Stimulated activated CD4-positive, alpha-beta T cell treated with anti-CD3 and anti-CD28 coated beads, Interleukin-1b, Interleukin-23, amount 100 ng/mL, for 4 hours (primary cell): ENCODE data around the gene SYCE1L.
"Not testable (repeated sequence)": the region's sequence is repeated elsewhere in the genome, so short reads cannot be mapped to it uniquely, and the experiment has no call there.

Experiments used
- DNase-seq, 2 donors: peaks; one replicate each; pipeline ENCODE4 v3.0.0-alpha.2; 2020; ENCODE audit warnings: low read depth in 2 of 2

Gene SYCE1L

DNA sequence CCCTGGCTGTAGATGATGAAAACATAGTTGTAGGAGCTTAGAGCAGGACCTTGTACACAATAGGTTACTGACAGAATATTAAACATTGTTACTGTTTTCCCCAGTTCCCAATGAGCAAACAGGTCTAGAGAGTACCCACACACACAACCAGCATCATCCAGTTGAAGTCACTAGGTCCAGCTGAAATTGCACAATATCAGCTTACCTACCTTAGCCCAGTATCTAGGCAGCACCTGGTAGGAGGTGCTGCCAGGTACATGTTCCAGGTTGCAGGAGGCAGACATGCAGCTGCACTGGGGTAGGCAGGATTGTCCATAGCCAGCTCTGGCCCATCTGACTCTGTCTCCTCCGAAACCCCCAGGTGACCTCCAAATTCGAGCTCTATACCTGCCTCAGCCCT is 1.5 kb upstream of the SYCE1L start:
- DNase-seq, result no peak

DNA sequence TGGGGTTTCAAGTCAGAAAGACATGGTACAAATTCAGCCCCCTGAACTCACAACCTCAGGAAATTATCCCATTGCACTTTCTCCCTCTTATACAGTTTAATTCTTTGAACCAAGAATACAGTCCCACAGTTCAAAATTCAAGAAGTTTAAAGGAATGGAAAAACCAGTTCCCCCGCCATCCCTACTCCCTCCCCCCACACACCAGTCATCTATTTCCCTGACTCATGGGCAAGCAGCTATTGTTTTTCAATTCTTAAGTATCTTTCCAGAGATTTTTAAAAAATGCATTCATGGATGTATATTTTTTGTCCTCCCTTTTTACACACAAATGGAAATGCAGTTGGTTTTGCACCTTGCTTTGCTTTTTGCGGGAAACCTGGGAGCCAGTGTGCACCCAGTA is 7.3 kb downstream of the SYCE1L start:
- no peak for DNase-seq

DNA sequence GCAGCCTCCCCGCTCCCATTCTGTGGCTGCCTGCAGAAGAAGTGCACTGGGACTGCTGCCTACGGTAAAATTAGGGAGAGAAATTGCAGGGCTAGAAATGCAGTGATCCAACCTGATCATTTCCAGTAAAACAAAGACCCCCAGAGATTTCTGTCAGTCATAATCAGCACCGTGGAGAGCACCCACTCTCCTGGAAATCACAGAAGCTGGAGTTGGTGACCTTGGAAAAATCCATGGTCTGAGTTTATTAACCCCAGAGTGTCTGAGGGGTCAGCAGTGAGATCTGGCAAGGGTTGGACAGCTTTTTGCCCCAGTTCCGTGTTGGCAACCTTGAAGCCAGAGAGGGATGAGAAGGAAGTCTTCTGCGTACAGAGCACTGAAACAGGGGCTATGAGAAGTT is 7.8 kb downstream of the SYCE1L start:
- DNase-seq, result no peak

DNA sequence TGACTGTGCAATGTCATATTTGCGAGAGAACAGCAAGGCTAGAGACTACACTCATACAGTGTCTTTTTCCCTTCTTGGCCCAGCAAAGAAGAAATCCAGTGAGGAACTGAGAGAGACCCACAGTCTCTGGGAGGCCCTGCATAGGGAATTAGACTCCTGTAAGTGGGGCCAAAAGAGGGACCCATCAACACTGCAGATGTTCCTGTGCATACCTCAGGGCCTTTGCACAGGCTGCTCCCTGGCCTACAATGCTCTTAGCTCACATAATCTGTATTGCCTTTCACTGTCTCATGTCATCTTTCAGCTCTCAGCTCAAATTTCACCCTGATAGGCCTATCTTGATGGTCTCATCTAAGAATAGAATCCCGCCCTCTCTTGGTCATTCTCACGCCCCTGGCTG is 9.2 kb downstream of the SYCE1L start:
- DNase-seq, result no peak

DNA sequence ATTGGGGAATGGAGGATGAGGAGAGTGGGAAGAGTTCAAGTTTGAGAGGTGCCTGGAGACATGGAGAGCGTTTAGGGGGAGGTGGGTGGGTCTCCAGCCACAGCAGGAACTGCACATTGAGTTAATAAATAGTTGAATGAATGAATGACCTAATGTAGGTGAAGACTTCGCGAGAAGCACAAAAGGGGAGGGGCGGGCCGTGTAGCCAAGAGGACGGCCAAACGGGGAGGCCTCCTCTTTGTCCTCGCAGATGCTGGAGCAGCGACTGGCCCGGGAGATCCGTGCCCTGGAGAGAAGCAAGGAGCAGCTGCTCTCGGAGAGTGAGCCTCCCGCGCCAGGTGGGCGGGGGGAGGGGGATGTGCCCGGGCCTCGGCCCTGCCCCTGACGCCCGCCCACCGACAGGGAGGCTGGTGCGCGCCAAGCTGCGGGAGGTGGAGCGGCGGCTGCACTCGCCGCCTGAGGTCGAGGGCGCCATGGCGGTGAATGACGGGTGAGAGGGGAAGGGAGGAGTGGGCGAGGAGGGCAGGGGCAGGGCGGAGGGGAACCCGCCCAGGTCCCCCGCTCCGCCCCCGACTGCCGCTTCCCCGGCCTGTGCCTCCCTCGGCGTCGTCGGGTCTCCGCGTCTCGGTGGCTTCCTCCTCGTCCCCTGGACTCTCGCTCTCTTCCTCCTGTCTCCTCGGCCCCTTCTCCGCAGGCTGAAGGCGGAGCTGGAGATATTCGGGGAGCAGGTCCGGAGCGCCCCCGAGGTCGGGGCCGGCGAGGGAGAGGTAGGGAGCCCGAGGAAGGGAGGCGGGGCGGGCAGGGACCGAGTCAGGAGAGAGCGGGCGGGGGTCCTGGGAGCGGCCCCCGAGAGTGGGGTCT is 12.9 kb downstream of the SYCE1L start:
- peak; percentile 62 to 66 for DNase-seq

DNA sequence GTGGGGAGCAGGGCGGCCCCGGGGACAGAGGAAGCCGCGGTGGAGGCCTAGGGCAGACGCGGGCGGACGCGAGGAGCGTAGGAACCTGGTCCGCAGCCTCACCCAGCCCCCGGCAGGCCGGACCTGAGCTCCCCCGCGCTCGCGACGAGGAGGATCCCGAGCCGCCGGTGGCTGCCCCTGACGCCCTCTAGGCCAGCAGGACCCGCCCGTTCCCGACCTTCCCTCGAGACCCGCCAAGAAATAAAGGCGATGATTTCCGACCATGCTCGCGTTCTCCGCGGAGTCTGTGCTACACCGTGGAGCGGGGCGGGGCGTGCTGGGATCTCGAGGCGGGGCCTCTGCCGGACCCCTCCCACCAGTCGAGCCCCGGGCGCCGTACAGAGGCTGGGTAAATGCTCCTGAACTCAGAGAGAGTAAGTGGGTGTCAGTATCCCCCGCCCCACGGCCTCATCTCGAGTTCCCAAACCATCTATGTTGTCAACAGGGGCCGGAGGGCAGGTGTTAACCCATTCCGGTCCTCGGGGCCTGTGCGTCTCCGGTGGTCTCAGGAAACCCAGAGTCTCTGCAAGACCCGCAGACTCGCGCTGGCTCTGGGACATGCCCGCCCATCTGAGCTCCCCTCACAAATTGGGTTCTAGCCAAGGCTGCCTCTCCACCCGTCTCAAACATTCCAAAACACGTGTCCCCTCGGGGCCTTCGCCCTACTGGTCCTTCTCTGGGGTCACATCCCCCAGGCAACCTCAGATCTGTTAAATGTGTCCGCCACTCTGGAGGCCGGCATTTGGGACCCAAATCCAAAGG is 13.7 kb downstream of the SYCE1L start:
- DNase-seq, result peak; percentile 70 to 73

DNA sequence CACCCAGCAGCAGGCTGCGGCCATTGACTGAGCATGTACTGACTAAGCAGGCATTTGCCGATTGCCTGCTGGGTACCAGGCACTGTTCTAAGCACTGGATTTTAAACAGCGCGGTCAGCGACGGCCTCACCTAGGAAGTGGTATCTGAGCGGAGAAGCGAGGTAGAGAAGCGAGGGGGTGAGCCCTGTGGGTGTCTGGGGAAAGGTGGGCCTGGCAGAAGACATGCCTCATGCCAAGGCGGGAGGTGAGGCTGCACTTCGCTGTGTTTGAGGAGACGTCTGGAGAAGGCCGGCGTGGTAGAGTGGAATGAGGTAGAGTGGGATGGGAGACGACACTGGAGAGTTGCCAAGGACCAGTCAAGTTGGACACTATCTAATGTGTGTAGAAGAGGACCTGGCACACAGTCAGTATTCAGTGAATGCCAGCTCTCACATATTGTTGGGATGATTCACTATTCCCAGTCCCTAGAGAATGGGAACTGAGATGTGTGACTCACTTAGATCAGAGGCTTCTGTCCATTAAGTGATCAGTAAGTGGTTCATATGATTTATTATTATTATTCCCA is 14.4 kb downstream of the SYCE1L start:
- DNase-seq, result no peak

DNA sequence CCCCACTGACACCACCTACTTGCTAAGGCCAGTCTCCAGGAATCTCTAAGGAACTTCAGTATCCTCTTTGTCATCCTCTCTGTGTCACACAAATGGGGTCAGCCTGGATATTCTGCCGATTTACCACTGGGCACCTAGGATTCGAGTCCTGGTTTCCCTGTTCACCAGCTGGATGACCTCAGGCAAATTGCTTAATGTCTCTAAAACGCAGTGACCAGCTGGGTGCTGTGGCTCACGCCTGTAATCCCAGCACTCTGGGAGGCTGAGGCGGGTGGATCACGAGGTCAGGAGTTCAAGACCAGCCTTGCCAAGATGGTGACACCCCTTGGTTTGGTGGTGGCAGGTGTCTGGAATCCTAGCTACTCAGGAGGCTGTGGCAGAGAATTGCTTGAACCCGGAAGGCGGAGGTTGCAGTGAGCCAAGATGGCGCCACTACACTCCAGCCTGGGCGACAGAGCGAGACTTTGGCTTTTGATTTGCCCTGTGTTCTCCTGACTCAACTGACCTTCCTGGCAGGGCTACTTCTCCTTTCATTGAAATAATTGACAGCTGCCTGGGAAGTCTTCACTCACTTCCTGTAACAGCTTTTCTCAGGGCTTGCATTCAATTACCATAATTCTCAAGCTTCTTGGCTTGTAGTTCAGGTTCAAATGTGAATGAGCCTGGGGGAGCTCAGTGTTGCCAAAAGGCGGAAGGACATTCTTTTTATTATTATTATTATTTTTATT is 15.4 kb downstream of the SYCE1L start:
- no peak for DNase-seq

DNA sequence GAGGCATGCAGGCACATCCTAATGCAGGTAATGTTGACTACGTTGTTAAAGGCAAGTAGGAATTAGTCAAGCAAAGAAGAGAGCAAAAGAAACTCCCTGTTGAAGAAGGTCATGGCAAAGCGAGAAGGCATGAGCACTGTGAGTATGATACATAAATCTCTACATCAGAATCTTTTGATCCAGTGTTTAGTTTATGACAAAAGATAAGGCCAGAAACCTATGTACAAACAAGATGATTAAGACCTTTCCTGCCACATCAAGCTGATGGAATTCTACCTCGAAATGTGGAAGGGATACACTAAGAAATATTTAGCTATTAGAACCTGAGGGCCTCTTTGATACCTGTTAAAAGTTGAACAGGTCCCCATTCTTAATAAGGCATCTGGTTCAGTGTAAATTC is 20.2 kb downstream of the SYCE1L start:
- no peak for DNase-seq

DNA sequence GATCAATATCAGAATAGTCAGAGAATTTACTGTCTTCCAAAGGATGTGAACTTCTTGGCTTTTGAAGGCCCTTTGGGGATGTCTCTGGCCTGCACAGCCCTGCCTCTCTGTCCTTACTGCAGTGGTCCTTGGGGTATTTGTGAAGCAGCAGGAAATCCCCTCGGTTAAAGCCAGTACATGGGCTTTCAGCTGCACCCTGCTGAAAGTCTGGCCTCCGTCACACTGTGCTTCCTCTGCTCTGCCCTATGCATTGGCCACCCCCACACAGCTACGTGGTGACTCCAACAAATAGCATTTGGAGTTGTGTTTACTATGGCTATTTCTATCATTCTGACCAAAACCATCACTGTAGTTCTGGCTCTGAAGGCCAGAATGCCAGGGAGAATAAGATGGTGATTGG is 21.2 kb downstream of the SYCE1L start:
- DNase-seq, result no peak

DNA sequence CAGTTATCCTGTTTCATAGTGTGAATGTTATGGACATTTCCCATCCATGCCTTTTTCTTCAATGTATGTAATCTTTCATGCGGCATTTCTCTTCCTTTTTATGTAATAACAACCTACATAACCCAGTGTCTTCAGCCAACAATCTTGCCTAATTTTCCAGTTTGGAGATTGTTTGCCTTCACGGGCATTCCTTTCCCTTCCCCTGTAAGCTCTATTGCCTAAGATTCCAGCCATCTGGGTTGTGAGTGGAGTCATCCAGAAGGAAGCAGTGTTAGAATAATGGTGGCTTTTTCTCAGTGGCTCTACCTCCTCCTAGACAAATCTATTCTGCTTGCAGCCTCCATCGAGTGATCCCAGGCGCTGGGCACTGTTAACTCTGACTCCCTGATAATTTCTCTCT is 22.3 kb downstream of the SYCE1L start:
- DNase-seq, result no peak

DNA sequence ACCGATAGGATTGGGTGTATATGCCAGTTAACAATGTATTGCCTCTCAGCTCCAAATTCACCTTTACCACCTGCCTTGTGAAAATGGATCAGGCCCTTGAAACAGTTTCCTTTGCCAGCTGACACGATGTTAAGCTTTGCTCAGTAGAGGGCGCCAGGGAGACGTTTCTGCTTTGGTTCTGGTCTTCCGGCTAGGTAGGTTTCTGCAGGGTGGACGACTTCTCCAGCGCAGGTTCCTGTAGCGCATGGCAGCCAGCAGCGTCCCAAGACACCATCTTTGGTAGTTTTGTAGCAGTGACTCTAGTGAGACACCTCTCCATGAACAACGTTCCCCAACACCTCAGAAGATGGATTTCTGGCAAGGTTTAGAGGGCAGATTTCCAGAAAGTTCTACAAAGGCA is 24.0 kb downstream of the SYCE1L start:
- DNase-seq, result no peak

DNA sequence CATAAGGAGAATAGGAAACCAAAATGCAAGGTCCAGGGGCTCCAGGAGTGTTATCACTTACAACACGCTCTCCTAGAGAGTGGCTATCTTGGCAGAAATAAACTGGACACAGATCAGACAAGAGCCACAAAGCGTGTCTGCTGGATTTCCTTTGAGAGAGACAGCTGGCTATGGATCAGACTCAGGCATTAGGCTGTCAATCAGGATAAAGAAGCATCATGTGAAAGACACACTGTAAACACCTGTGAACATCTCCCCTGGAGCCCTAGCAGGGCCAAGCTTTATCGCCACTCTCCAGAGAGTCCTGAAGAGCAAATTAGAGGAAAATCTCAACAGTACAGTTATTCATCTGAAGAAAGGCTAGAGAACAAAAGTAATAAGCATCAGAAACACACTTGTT is 26.0 kb downstream of the SYCE1L start:
- no peak for DNase-seq

DNA sequence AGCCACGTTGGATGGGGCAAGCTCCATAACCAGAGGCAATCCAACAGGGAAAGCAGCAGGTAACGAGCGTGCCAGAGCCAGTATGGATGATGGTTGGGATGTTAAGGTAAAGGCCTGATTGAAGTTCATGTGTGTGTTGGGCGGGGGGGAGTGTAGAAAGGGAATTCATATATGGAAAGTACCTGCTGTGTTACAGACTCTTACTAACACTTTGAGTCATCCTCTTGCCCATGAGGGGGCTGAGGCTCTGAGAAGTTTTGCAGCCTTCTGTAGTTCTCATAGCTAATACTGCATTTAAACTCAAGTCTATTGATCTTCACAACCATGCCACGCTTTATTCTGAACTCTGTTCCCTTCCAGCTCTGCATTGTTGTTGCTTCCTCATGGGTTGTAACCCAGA is 28.5 kb downstream of the SYCE1L start:
- no peak for DNase-seq

DNA sequence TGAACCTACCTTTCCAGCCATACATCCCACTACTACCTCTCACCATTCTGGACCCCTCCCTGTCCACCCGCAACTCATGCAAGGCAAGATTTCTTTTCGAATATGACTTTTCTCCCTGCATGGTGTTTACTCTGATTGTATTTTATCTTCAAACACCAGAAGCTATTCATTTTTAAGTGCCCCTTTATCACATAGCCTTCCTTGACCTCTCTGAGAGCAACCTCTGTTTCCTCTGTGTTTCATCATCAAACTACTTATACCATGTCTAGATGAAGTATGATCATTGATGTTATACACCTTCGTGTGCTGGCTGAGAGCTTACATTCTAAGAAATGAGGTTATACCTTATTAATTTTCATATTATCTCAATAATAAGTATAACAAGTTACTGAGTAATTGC is 31.8 kb downstream of the SYCE1L start:
- DNase-seq, result no peak

DNA sequence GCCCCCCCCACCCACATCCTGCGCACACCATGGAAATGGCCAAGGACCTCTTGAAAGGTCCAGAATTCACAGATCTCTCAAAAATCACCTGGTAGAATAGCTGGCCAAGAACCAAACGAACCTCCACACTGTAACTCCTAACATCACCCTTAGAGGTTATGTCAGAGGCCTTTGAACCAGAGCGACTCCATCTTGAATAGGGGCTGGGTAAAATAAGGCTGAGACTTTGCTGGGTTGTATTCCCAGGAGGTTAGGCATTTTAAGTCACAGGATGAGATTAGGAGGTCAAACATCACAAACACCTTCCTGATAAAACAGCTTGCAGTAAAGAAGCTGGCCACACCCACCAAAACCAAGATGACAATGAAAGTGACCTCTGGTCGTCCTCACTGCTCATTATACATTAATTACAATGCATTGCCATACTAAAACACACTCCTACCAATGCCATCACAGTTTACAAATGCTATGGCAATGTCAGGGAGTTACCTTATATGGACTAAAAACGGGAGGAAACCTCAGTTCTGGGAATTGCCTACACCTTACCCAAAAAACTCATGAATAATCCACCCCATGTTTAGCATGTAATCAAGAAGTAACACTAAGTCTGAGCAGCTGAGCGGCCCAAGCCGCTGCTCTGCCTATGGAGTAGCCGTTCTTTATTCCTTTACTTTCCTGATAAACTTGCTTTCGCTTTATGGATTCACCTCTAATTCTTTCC is 34.8 kb downstream of the SYCE1L start:
- DNase-seq, result no peak

DNA sequence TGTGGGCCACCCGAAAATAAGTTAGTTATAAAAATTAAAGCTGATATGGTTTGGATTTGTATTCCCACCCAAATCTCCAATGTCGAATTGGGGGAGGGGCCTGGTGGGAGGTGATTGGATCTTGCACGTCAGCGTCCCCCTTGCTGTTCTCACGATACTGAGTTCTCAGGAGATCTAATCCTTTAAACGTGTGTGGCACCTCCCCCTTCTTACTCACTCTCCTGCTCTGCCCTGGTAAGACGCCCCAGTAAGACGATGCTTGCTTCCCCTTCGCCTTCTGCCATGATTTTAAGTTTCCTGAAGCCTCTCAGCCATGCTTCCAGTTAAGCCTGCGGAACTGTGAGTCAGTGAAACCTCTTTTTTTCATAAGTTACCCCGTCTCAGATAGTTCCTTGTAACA is 35.4 kb downstream of the SYCE1L start:
- DNase-seq, result no peak

DNA sequence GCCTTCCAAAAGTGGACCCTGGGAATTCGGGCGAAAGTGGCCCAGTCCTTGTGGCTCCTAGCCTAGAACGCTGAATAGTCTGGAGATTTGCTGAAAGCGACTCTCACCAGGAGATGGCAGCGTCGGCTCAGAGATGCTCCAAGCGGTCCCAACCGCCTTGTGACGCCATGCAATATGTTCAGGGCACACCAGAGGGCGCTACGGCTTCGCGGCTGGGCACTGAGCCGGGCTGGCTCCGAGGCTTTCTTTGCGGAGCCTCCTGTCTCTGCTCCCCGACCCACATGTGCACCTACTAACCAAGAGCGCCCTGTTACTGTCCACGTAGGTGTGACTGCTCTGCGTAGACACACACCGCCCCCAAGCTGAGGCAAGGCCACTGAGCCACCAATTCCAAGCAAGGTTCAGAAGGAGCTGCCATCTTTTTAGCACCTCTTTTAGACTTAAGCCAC is 36.9 kb downstream of the SYCE1L start:
- peak; percentile 82 to 85 for DNase-seq

DNA sequence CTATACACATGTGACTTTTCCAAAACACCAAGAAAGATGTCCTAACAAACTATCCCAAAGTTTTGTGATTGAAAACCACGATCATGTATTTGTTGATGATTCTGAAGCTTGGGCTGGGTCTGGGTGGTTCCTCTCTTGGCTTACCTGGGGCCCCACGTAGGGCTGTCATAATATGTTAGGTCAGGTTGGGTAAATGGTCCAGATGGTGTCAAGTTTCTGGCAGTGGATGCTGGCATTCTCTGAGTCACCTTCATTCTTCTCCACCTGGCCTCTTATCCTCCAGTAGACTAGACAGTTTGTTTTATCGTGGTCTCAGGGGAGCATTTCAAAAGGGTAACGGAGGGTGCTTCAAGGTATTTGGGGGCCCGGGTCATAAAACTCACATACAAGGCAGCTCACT is 39.4 kb downstream of the SYCE1L start:
- DNase-seq, result no peak

DNA sequence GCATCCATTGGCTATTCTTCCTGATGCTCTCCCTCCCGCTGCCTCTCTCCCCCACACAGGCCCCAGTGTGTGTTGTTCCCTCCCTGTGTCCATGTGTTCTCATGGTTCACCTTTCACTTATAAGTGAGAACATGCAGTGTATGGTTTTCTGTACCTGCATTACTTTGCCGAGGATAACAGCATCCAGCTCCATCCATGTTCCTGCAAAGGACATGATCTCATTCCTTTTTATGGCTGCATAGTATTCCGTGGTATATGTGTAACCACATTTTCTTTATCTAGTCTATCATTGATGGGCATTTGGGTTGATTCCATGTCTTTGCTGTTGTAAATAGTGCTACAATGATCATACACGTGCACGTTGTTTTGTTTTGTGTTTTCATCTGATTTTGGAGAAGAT is 43.3 kb downstream of the SYCE1L start:
- DNase-seq, result not testable (repeated sequence)

DNA sequence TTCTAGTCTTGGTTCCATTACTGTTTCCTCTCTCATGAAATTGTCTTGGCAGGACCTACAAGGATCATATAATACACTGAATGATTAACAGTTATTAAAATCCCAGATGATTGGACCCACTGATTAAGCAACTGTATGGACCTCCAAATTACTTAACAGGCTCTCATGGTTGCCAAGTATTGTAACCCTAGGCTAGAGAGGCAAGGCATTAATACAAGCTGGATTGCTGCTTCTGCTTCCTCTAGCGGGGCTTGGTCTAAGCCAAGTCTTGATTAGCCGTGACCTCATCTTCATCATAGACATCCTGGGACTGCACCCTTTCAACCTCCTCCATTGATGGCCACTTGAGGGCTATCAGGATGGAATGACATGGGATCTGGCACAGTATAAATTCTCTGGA is 46.9 kb downstream of the SYCE1L start:
- DNase-seq, result no peak
